IMR-90 (cell line): ENCODE measurements around the gene AHI1. TPM values are rescaled to one million over a fixed set of nuclear protein-coding genes. Genes with fewer than 3 reads are reported as not detected.

Experiments used
- ATAC-seq: fragments of 200-7000 bp; cut with Tn5 transposase; 2 replicates; pipeline ENCODE4 v1.9.1; 2020; ENCODE audit warnings: low read depth, mild to moderate bottlenecking, moderate library complexity
- BruUV-seq: library from RNA; stranded (reverse); fragments of 400-500 nt; replicated peaks from 2 replicates; lab custom pipeline; 2021; lab: Mats Ljungman, UMichigan
- CTCF ChIA-PET: fragments of 300-600 bp; formaldehyde crosslinking; extraction: SDS; loops from one replicate; lab custom pipeline; 2021; ENCODE audit warnings: antibody characterized with exemption; lab: Yijun Ruan, JAX
- POLR2A ChIA-PET: fragments of 300-600 bp; sonication (Branson Sonifier 250); formaldehyde crosslinking; loops from one replicate; lab custom pipeline; 2022; ENCODE audit warnings: antibody characterized with exemption; ENCODE audit not compliant: unreplicated experiment; lab: Charles Lee
- DNase-seq: peaks from one replicate; pipeline ENCODE4 v3.0.0; 2013
- H2AFZ ChIP-seq: replicated peaks from 2 replicates; pipeline ENCODE3; 2013; ENCODE audit warnings: low read length, mild to moderate bottlenecking; ENCODE audit not compliant: poor library complexity
- H2AK5ac ChIP-seq: 2 replicates; pipeline ENCODE4 v1.6.1; 2013; ENCODE audit warnings: low read depth, low read length, inconsistent platforms
- H2AK9ac ChIP-seq: replicated peaks from 2 replicates; pipeline ENCODE3; 2013; ENCODE audit warnings: mild to moderate bottlenecking, low read depth, low read length, moderate library complexity; ENCODE audit not compliant: poor library complexity
- H2BK120ac ChIP-seq: 2 replicates; pipeline ENCODE4 v1.6.1; 2013; ENCODE audit warnings: low read depth, low read length, inconsistent platforms
- H2BK15ac ChIP-seq: 3 replicates; pipeline ENCODE4 v1.6.1; 2013; ENCODE audit warnings: low read depth, low read length, inconsistent platforms
- H2BK20ac ChIP-seq: 2 replicates; pipeline ENCODE4 v1.6.1; 2013; ENCODE audit warnings: low read depth, mild to moderate bottlenecking, inconsistent platforms, low read length, moderate library complexity
- H2BK5ac ChIP-seq: 2 replicates; pipeline ENCODE4 v1.6.1; 2013; ENCODE audit warnings: mild to moderate bottlenecking, low read depth, low read length, inconsistent platforms; ENCODE audit not compliant: poor library complexity, severe bottlenecking
- H3K14ac ChIP-seq: replicated peaks from 2 replicates; pipeline ENCODE4 v1.6.1; 2013; ENCODE audit warnings: low read depth, low read length, inconsistent platforms
- H3K18ac ChIP-seq: 2 replicates; pipeline ENCODE4 v1.6.1; 2013; ENCODE audit warnings: low read depth, low read length, control low read depth
- H3K23ac ChIP-seq: 2 replicates; pipeline ENCODE4 v1.6.1; 2013; ENCODE audit warnings: low read depth, low read length, inconsistent platforms
- H3K27ac ChIP-seq: 2 replicates; pipeline ENCODE4 v1.5.1; 2013; ENCODE audit warnings: mild to moderate bottlenecking, control low read depth, low read length; ENCODE audit not compliant: insufficient read depth
- H3K27me3 ChIP-seq: 2 replicates; pipeline ENCODE4 v1.6.1; 2013; ENCODE audit warnings: low read length; ENCODE audit not compliant: control insufficient read depth, insufficient read depth
- H3K36me3 ChIP-seq: 2 replicates; pipeline ENCODE4 v1.6.1; 2013; ENCODE audit warnings: low read length, mixed read lengths; ENCODE audit not compliant: control insufficient read depth, insufficient read depth
- H3K4ac ChIP-seq: 2 replicates; pipeline ENCODE4 v1.6.1; 2013; ENCODE audit warnings: low read depth, low read length, inconsistent platforms
- H3K4me1 ChIP-seq: 2 replicates; pipeline ENCODE4 v1.6.1; 2013; ENCODE audit warnings: low read length, mixed read lengths; ENCODE audit not compliant: control insufficient read depth, insufficient read depth
- H3K4me2 ChIP-seq: 2 replicates; pipeline ENCODE4 v1.6.1; 2013; ENCODE audit warnings: low read depth, mild to moderate bottlenecking, control low read depth, low read length, moderate library complexity
- H3K4me3 ChIP-seq: 2 replicates; pipeline ENCODE4 v1.5.1; 2013; ENCODE audit warnings: low read depth, mild to moderate bottlenecking, control low read depth, low read length, moderate library complexity; ENCODE audit not compliant: insufficient read depth
- H3K56ac ChIP-seq: 2 replicates; pipeline ENCODE4 v1.6.1; 2013; ENCODE audit warnings: low read length, inconsistent platforms; ENCODE audit not compliant: insufficient read depth; ENCODE audit errors: extremely low read depth
- H3K79me1 ChIP-seq, 2 experiments: 2 replicates each; pipeline ENCODE4 v1.6.1; 2013; ENCODE audit warnings: low read length in 2 of 2, inconsistent platforms in 1 of 2, low read depth in 1 of 2
- H3K9ac ChIP-seq: 2 replicates; pipeline ENCODE4 v1.6.1; 2013; ENCODE audit warnings: low read depth, low read length, control low read depth
- H3K9me1 ChIP-seq: 2 replicates; pipeline ENCODE4 v1.6.1; 2013; ENCODE audit warnings: low read length, inconsistent platforms; ENCODE audit not compliant: insufficient read depth
- H3K9me3 ChIP-seq: 2 replicates; pipeline ENCODE4 v1.6.1; 2013; ENCODE audit warnings: low read length; ENCODE audit not compliant: control insufficient read depth, insufficient read depth
- H4K20me1 ChIP-seq: 2 replicates; pipeline ENCODE4 v1.6.1; 2013; ENCODE audit warnings: low read length, inconsistent platforms; ENCODE audit not compliant: insufficient read depth
- H4K5ac ChIP-seq: 2 replicates; pipeline ENCODE4 v1.6.1; 2013; ENCODE audit warnings: mild to moderate bottlenecking, low read depth, low read length, control low read depth
- H4K8ac ChIP-seq, 2 experiments: 2 replicates each; pipeline ENCODE4 v1.6.1; 2013; ENCODE audit warnings: low read depth in 2 of 2, low read length in 2 of 2, control low read depth in 1 of 2, inconsistent platforms in 1 of 2
- H4K91ac ChIP-seq: 2 replicates; pipeline ENCODE4 v1.6.1; 2013; ENCODE audit warnings: low read depth, low read length, inconsistent platforms; ENCODE audit not compliant: insufficient read depth
- BHLHE40 ChIP-seq: fragments of 150-350 bp; IDR thresholded peaks from 2 replicates; pipeline ENCODE4 v1.6.1; 2016; ENCODE audit warnings: mild to moderate bottlenecking, low read depth, low read length
- CEBPB ChIP-seq: IDR thresholded peaks from 2 replicates; pipeline ENCODE4 v1.6.1; 2012; ENCODE audit warnings: low read depth, low read length, improper control_type of control experiment
- CHD1 ChIP-seq: IDR thresholded peaks from 2 replicates; pipeline ENCODE4 v1.6.1; 2012; ENCODE audit warnings: low read depth, low read length, improper control_type of control experiment
- FOS ChIP-seq: fragments of 150-350 bp; IDR thresholded peaks from 2 replicates; pipeline ENCODE4 v1.6.1; 2016; ENCODE audit warnings: low read depth, low read length
- MAFK ChIP-seq: IDR thresholded peaks from 2 replicates; pipeline ENCODE4 v1.6.1; 2012; ENCODE audit warnings: low read depth, low read length, improper control_type of control experiment
- MAZ ChIP-seq: IDR thresholded peaks from 2 replicates; pipeline ENCODE4 v1.6.1; 2012; ENCODE audit warnings: low read depth, mild to moderate bottlenecking, low read length, improper control_type of control experiment, moderate library complexity, borderline replicate concordance
- NFE2L2 ChIP-seq: fragments of 150-350 bp; IDR thresholded peaks from 2 replicates; pipeline ENCODE4 v1.6.1; 2016; ENCODE audit warnings: low read depth, mild to moderate bottlenecking, low read length
- POLR2A ChIP-seq: IDR thresholded peaks from 2 replicates; pipeline ENCODE4 v1.6.1; 2012; ENCODE audit warnings: mild to moderate bottlenecking, low read depth, low read length
- RAD21 ChIP-seq: IDR thresholded peaks from 2 replicates; pipeline ENCODE4 v1.6.1; 2012; ENCODE audit warnings: low read length, improper control_type of control experiment
- RCOR1 ChIP-seq: IDR thresholded peaks from 2 replicates; pipeline ENCODE4 v1.6.1; 2012; ENCODE audit warnings: mild to moderate bottlenecking, low read length, improper control_type of control experiment; ENCODE audit not compliant: insufficient replicate concordance
- RFX5 ChIP-seq: IDR thresholded peaks from 2 replicates; pipeline ENCODE4 v1.8.0; 2012; ENCODE audit warnings: low read depth, mild to moderate bottlenecking, low read length, moderate library complexity
- SMC3 ChIP-seq: fragments of 150-350 bp; IDR thresholded peaks from 2 replicates; pipeline ENCODE4 v1.6.1; 2016; ENCODE audit warnings: low read depth, mild to moderate bottlenecking, antibody characterized with exemption, low read length, moderate library complexity
- WGBS, 2 experiments: methylation state at CpG; one replicate each; pipeline versions ENCODE4 v1.1.5 to v1.1.7; 2013; ENCODE audit warnings: missing lambda C conversion rate in 2 of 2; ENCODE audit not compliant: insufficient read length in 1 of 2; ENCODE audit errors: extremely low coverage in 2 of 2; 5-methylcytosine and 5-hydroxymethylcytosine counted together
- dilution Hi-C: fragments of 300-500 bp; cut with HindIII; formaldehyde crosslinking; loops from one replicate; pipeline ENCODE4 v1.14.3; 2018; ENCODE audit warnings: low sequenced_read_pairs; ENCODE audit not compliant: unreplicated experiment
- in situ Hi-C: fragments of 300-500 bp; cut with MboI; formaldehyde crosslinking; loops from 3 replicates; pipeline ENCODE4 v1.14.3; 2019; ENCODE audit warnings: low sequenced_read_pairs, inconsistent platforms, mixed read lengths
- intact Hi-C: fragments of 100-400 bp; cut with micrococcal nuclease; formaldehyde crosslinking; loops from 2 replicates; pipeline ENCODE4 v1.10.0; 2022
- polyA plus RNA-seq, 3 experiments: library from polyadenylated mRNA; depleted of rRNA; stranded (reverse); fragments of >200 nt; gene quantifications; 2 replicates each; pipeline ENCODE4 v1.2.3, GENCODE V29; 2012; ENCODE audit warnings: low replicate concordance in 1 of 3
- total RNA-seq: library from RNA; depleted of rRNA; stranded (reverse); fragments of >200 nt; gene quantifications from 2 replicates; pipeline ENCODE4 v1.2.3, GENCODE V29; 2012
- TF ChIP-seq, protein P1 (sequence below): fragments of 150-350 bp; IDR thresholded peaks from 2 replicates; pipeline ENCODE4 v1.6.1; 2016; ENCODE audit warnings: low read depth, mild to moderate bottlenecking, low read length, moderate library complexity, borderline replicate concordance
- TF ChIP-seq, protein P2 (sequence below): conservative IDR thresholded peaks from 2 replicates; pipeline ENCODE4 v1.5.1; 2012; ENCODE audit warnings: mild to moderate bottlenecking, low read depth, low read length, improper control_type of control experiment
- TF ChIP-seq, protein P3 (sequence below): fragments of 150-350 bp; IDR thresholded peaks from 2 replicates; pipeline ENCODE4 v1.6.1; 2017; ENCODE audit warnings: mild to moderate bottlenecking, antibody characterized with exemption, low read length, low read depth

The AHI1 gene
- total and polyA plus RNA-seq, 2 of the 4 experiments (the other 2 are of a cell fraction): 9.5 to 19.4 TPM

GRCh38 chr6:135318738-135319469 lies 178.6 kb downstream of the AHI1 start:
- H4K8ac ChIP-seq: no peak overlapping the region
- peaks cover 1% of the 10 kb centered on the region; the same call in 1 of the 2 replicates for H3K36me3 ChIP-seq
- H3K4me3 ChIP-seq: no peak overlapping the region
- no peaks in the 10 kb centered on the region for H3K4me1 ChIP-seq
- ATAC-seq (no peak), DNase-seq (no peak)
- no peak overlapping the region for H3K9ac ChIP-seq
- dilution Hi-C loops: no loop called here
- H2BK15ac ChIP-seq: no peak overlapping the region
- H2BK20ac ChIP-seq: no peak overlapping the region
- H3K18ac ChIP-seq: no peak overlapping the region
- H3K79me1 ChIP-seq: no peaks in the 10 kb centered on the region
- H3K27ac ChIP-seq: no peak overlapping the region
- H3K14ac ChIP-seq: no peak overlapping the region
- H2BK120ac ChIP-seq: no peak overlapping the region
- H2AFZ ChIP-seq: no peak overlapping the region
- 100% methylated on average over 2 of the region's 8 CpGs; no CpG with 5 or more reads in 1 of the 2 experiments for WGBS, 2 experiments
- no peak overlapping the region for H2AK5ac ChIP-seq
- H3K4ac ChIP-seq: no peak overlapping the region
- H3K9me1 ChIP-seq: no peaks in the 10 kb centered on the region; the same call in 1 of the 2 replicates
- H3K23ac ChIP-seq: no peak overlapping the region
- POLR2A ChIA-PET: no interaction called here
- no peaks in the 10 kb centered on the region for H3K9me3 ChIP-seq
- H2AK9ac ChIP-seq: no peak overlapping the region
- H2BK5ac ChIP-seq: no peak overlapping the region
- intact Hi-C loops: no loop called here
- H3K4me2 ChIP-seq: no peak overlapping the region
- CTCF ChIA-PET: interaction anchor here (0.6 kb wide), 1 partner anchor 115 kb away, joined by 4 read pairs; no protein-coding TSS in a partner anchor
- no peak overlapping the region for H4K5ac ChIP-seq
- H4K91ac ChIP-seq: no peak overlapping the region
- H3K56ac ChIP-seq: no peak overlapping the region
- no TSS peak for BruUV-seq
- no peaks in the 10 kb centered on the region for H4K20me1 ChIP-seq
- H3K27me3 ChIP-seq: no peaks in the 10 kb centered on the region
- in situ Hi-C loops: no loop called here
- TF ChIP-seq BHLHE40: no peak
- TF ChIP-seq RCOR1: no peak
- no peak for TF ChIP-seq POLR2A
- no peak for TF ChIP-seq MAFK
- TF ChIP-seq MAZ: no peak
- no peak for TF ChIP-seq CEBPB
- TF ChIP-seq, protein P1, sequence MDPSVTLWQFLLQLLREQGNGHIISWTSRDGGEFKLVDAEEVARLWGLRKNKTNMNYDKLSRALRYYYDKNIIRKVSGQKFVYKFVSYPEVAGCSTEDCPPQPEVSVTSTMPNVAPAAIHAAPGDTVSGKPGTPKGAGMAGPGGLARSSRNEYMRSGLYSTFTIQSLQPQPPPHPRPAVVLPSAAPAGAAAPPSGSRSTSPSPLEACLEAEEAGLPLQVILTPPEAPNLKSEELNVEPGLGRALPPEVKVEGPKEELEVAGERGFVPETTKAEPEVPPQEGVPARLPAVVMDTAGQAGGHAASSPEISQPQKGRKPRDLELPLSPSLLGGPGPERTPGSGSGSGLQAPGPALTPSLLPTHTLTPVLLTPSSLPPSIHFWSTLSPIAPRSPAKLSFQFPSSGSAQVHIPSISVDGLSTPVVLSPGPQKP: no peak
- TF ChIP-seq, protein P2, sequence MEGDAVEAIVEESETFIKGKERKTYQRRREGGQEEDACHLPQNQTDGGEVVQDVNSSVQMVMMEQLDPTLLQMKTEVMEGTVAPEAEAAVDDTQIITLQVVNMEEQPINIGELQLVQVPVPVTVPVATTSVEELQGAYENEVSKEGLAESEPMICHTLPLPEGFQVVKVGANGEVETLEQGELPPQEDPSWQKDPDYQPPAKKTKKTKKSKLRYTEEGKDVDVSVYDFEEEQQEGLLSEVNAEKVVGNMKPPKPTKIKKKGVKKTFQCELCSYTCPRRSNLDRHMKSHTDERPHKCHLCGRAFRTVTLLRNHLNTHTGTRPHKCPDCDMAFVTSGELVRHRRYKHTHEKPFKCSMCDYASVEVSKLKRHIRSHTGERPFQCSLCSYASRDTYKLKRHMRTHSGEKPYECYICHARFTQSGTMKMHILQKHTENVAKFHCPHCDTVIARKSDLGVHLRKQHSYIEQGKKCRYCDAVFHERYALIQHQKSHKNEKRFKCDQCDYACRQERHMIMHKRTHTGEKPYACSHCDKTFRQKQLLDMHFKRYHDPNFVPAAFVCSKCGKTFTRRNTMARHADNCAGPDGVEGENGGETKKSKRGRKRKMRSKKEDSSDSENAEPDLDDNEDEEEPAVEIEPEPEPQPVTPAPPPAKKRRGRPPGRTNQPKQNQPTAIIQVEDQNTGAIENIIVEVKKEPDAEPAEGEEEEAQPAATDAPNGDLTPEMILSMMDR: no peak
- no peak for TF ChIP-seq NFE2L2
- no peak for TF ChIP-seq CHD1
- no peak for TF ChIP-seq SMC3
- TF ChIP-seq RFX5: no peak
- TF ChIP-seq FOS: no peak
- TF ChIP-seq, protein P3, sequence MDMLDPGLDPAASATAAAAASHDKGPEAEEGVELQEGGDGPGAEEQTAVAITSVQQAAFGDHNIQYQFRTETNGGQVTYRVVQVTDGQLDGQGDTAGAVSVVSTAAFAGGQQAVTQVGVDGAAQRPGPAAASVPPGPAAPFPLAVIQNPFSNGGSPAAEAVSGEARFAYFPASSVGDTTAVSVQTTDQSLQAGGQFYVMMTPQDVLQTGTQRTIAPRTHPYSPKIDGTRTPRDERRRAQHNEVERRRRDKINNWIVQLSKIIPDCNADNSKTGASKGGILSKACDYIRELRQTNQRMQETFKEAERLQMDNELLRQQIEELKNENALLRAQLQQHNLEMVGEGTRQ: no peak
- TF ChIP-seq RAD21: no peak
